D721Med (cell line): ENCODE results near the gene PTPN1.

Experiments
- DNase-seq: peaks from one replicate; pipeline ENCODE4 v3.0.0; 2011; ENCODE audit warnings: low spot score; ENCODE audit not compliant: insufficient read length
- FAIRE-seq: peaks from 2 replicates; lab custom pipeline; 2011; peaks lifted over from hg19 to GRCh38; lab: Jason Lieb, UNC
- CTCF ChIP-seq: IDR thresholded peaks from 2 replicates; pipeline ENCODE4 v1.5.1; 2012; ENCODE audit warnings: mild to moderate bottlenecking, control low read depth; ENCODE audit not compliant: insufficient read depth; ENCODE audit errors: missing control alignments

Gene PTPN1

DNA sequence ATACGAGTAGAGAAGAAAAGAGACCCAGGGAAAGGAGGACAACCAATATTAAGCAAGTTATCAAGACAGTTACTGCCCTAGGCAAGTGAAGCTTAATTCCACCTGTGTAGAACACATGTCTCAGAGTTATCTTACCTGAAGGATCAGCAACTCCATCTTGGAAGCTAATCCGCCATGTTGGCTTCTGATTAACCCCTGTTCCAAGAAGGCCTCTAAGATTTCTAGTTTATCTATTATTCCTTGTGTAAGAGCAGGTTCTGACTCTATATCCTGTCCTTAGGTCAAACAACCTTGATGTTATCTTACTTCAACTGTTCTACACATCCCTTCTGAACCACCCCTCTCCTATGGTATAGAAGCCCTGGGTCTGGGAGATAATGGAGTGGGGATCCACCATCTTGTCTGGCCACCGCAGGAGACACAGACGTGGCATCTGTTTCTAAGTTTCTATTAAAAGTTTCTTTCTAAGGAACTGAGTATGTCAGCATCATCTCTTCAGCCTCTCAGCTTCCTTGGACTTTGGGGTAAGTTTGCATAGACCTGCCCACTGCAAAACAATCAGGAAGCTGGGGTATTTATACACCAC lies 27.7 kb upstream of the PTPN1 start:
- DNase-seq (no peak), FAIRE-seq (no peak)
- TF ChIP-seq CTCF: no peak

DNA sequence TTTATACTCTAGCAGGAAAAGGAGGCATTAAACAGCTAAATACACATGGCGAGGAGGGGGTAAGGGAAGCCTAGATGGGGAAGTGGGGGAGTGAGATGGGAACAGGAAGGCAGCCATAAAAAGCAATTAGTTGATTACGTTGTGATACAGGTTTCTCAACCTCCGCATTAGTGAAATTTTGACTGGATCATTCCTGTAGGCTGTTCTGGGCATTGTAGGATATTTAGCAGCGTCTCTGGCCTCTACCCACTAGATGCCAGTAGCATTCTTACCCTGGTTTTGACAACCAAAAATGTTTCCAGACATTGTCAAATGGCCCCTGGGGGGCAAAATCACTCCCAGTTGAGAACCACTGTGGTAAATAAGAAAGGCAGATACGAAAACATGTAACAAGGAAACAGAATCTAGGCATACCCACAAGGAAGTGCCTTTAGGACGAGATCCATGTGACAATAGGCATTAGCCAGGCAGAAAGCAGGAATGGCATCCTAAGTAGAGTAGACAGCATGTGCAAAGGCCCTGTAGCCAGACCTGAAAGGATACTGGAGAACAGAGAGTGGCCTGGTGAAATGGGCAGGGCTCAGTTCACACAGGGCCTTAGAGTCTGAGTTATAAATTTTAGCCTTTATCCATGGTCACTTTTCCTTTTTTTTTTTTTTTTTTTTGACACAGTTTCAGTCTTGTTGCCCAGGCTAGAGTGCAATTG lies 25.8 kb upstream of the PTPN1 start:
- TF ChIP-seq CTCF: no peak
- no peak for FAIRE-seq
- DNase-seq: no peak

GRCh38 chr20:50487397-50487796 lies 22.8 kb upstream of the PTPN1 start:
- no peak for FAIRE-seq
- no peak for TF ChIP-seq CTCF
- no peak for DNase-seq

DNA sequence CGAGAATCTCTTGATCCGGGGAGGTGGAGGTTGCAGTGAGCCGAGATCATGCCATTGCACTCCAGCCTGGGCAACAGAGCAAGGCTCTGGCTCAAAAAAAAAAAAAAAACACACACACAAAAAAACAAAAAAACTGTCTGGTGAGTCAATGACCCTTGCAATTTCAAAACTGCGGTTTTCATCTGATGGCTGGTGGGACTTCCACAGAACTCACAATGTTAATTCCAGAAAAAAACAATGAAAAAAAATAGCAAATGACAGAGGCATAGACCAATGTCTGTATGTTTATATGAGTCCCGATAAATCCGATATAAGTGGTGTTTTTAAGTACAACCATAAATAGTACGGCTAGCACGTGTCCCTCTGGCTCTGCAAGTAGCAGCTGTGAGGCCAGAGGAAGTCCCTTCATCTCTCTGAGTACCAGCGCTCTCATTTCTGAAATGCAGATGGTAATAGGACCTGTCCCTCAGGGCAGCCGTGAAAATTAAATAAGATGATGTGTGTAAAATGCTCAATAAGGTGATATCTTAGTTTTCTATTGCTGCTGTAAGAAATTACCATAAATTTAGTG lies 21.9 kb upstream of the PTPN1 start:
- DNase-seq: no peak
- no peak for TF ChIP-seq CTCF
- no peak for FAIRE-seq

- DNase-seq (no peak), FAIRE-seq (no peak)
- no peak for TF ChIP-seq CTCF
Measured at GRCh38 chr20:50491168-50491567, 19.0 kb upstream of the PTPN1 start.

GRCh38 chr20:50491926-50492634 lies 18.1 kb upstream of the PTPN1 start:
- DNase-seq (no peak), FAIRE-seq (no peak)
- TF ChIP-seq CTCF: no peak

DNA sequence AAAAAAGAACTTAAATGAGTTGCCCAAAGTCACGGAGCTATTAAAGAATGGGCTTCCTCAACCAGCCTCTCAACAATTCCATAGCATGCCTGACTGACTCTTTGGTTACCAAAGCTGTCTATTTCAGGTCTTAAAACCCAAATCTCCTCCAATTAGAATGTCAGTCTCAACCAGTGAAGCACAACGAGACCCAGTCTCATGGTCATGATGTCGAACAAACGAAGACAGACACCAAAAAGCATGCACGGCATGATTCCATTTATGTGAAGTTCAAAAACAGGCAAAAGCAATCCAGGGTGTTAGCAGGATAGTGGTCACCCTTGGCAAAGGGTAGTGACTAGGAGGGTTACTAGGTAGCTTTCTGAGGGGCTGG lies 16.3 kb upstream of the PTPN1 start:
- FAIRE-seq (no peak), DNase-seq (no peak)
- TF ChIP-seq CTCF: no peak
